Panc1 (cell line): ENCODE results near the gene PITRM1. TPM values are rescaled to one million over a fixed set of nuclear protein-coding genes. Genes with fewer than 3 reads are reported as not detected.

Experiments
- ATAC-seq: fragments of 200-7000 bp; cut with Tn5 transposase; 2 replicates; pipeline ENCODE4 v1.9.1; 2020; ENCODE audit warnings: mild to moderate bottlenecking, moderate library complexity
- BruUV-seq: library from RNA; stranded (reverse); fragments of 400-500 nt; replicated peaks from 2 replicates; lab custom pipeline; 2021; lab: Mats Ljungman, UMichigan
- CTCF ChIA-PET: fragments of 300-600 bp; sonication (Branson Sonifier 250); formaldehyde crosslinking; loops from one replicate; lab custom pipeline; 2022; ENCODE audit warnings: antibody characterized with exemption; lab: Charles Lee
- POLR2A ChIA-PET: fragments of 300-600 bp; sonication (Branson Sonifier 250); formaldehyde crosslinking; loops from one replicate; lab custom pipeline; 2022; ENCODE audit warnings: antibody characterized with exemption; lab: Charles Lee
- DNase-seq: peaks from one replicate; pipeline ENCODE4 v3.0.0-alpha.2; 2010; ENCODE audit warnings: low read depth, low spot score
- H3K27ac ChIP-seq: 2 replicates; pipeline ENCODE4 v1.5.1; 2011; ENCODE audit warnings: mild to moderate bottlenecking, low read length, inconsistent platforms
- H3K27me3 ChIP-seq: fragments of 200-500 bp; sonication (Bioruptor generic); 2 replicates; pipeline ENCODE4 v1.6.0; 2014; ENCODE audit warnings: low read length, inconsistent platforms; ENCODE audit not compliant: control insufficient read depth, insufficient read depth
- H3K36me3 ChIP-seq: fragments of 200-500 bp; sonication (Bioruptor generic); 2 replicates; pipeline ENCODE4 v1.5.1; 2014; ENCODE audit warnings: inconsistent platforms, mild to moderate bottlenecking, low read length, moderate library complexity; ENCODE audit not compliant: control insufficient read depth, insufficient read depth
- H3K4me1 ChIP-seq: 2 replicates; pipeline ENCODE4 v1.5.1; 2011; ENCODE audit warnings: inconsistent platforms, mild to moderate bottlenecking, low read length, moderate library complexity; ENCODE audit not compliant: control insufficient read depth, insufficient read depth
- H3K4me3 ChIP-seq, 2 experiments: 2 replicates each; pipeline ENCODE4 v1.5.1; 2011 to 2012; ENCODE audit warnings: low read depth in 2 of 2, low read length in 2 of 2, mild to moderate bottlenecking in 2 of 2, inconsistent platforms in 1 of 2, moderate library complexity in 1 of 2
- H3K9me3 ChIP-seq: fragments of 200-500 bp; sonication (Bioruptor generic); 2 replicates; pipeline ENCODE4 v1.5.1; 2014; ENCODE audit warnings: low read depth, mild to moderate bottlenecking, inconsistent platforms, low read length, moderate library complexity; ENCODE audit not compliant: control insufficient read depth, insufficient read depth
- POLR2AphosphoS5 ChIP-seq: IDR thresholded peaks from 2 replicates; pipeline ENCODE4 v1.6.1; 2012; ENCODE audit warnings: mild to moderate bottlenecking, low read depth, low read length, moderate library complexity
- SIN3A ChIP-seq: IDR thresholded peaks from 2 replicates; pipeline ENCODE4 v1.6.1; 2012; ENCODE audit warnings: low read depth, mild to moderate bottlenecking, low read length, moderate library complexity, borderline replicate concordance; ENCODE audit not compliant: insufficient read depth
- TCF7L2 ChIP-seq: IDR thresholded peaks from 2 replicates; pipeline ENCODE4 v1.6.1; 2011; ENCODE audit warnings: mild to moderate bottlenecking, low read depth, low read length, inconsistent platforms
- in situ Hi-C: cut with HindIII; loops from 2 replicates; pipeline ENCODE4 v1.10.0; 2016; ENCODE audit warnings: low sequenced_read_pairs, low pct_unique_long_range_greater_than_20kb
- intact Hi-C: fragments of 100-400 bp; cut with micrococcal nuclease; formaldehyde crosslinking; loops from one replicate; pipeline ENCODE4 v1.10.0; 2022; ENCODE audit not compliant: unreplicated experiment
- total RNA-seq: library from RNA; stranded (reverse); gene quantifications from one replicate; pipeline ENCODE4 v1.2.1, GENCODE V29; 2021; ENCODE audit not compliant: unreplicated experiment
- TF ChIP-seq, protein P1 (sequence below), 2 experiments: IDR thresholded peaks; 2 replicates each; pipeline ENCODE4 v1.6.1; 2011 to 2012; ENCODE audit warnings: low read depth in 2 of 2, control low read depth in 1 of 2, low read length in 1 of 2, mild to moderate bottlenecking in 1 of 2, moderate library complexity in 1 of 2; ENCODE audit not compliant: insufficient read depth in 1 of 2
- TF ChIP-seq, protein P2 (sequence below): fragments of 450-650 bp; IDR thresholded peaks from 2 replicates; pipeline ENCODE4 v1.5.1; 2017; ENCODE audit warnings: mild to moderate bottlenecking

Gene PITRM1
- total RNA-seq, 1 experiment from 2014 or later = 63.5 TPM

GRCh38 chr10:3115685-3116084, 56.9 kb downstream of the PITRM1 start:
- no peak overlapping the region for H3K27ac ChIP-seq

GRCh38 chr10:3113343-3113720, 59.2 kb downstream of the PITRM1 start:
- POLR2A ChIA-PET = no interaction called here
- Histone ChIP-seq H3K9me3 (no peaks in the 10 kb centered on the region), H3K4me1 (no peaks in the 10 kb centered on the region), H3K27ac (no peak overlapping the region), H3K36me3 (peaks cover 6% of the 10 kb centered on the region), H3K27me3 (no peaks in the 10 kb centered on the region), H3K4me3 (no peak overlapping the region)
- TF ChIP-seq POLR2AphosphoS5 (no peak), SIN3A (no peak), TCF7L2 (no peak)
- TF ChIP-seq, protein P1, sequence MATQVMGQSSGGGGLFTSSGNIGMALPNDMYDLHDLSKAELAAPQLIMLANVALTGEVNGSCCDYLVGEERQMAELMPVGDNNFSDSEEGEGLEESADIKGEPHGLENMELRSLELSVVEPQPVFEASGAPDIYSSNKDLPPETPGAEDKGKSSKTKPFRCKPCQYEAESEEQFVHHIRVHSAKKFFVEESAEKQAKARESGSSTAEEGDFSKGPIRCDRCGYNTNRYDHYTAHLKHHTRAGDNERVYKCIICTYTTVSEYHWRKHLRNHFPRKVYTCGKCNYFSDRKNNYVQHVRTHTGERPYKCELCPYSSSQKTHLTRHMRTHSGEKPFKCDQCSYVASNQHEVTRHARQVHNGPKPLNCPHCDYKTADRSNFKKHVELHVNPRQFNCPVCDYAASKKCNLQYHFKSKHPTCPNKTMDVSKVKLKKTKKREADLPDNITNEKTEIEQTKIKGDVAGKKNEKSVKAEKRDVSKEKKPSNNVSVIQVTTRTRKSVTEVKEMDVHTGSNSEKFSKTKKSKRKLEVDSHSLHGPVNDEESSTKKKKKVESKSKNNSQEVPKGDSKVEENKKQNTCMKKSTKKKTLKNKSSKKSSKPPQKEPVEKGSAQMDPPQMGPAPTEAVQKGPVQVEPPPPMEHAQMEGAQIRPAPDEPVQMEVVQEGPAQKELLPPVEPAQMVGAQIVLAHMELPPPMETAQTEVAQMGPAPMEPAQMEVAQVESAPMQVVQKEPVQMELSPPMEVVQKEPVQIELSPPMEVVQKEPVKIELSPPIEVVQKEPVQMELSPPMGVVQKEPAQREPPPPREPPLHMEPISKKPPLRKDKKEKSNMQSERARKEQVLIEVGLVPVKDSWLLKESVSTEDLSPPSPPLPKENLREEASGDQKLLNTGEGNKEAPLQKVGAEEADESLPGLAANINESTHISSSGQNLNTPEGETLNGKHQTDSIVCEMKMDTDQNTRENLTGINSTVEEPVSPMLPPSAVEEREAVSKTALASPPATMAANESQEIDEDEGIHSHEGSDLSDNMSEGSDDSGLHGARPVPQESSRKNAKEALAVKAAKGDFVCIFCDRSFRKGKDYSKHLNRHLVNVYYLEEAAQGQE (IDR thresholded peaks at IDR 0.05; ENCODE audit: insufficient read depth in 1 of 2, low read depth in 2 of 2, low read length in 1 of 2) = no peak
- TF ChIP-seq, protein P2, sequence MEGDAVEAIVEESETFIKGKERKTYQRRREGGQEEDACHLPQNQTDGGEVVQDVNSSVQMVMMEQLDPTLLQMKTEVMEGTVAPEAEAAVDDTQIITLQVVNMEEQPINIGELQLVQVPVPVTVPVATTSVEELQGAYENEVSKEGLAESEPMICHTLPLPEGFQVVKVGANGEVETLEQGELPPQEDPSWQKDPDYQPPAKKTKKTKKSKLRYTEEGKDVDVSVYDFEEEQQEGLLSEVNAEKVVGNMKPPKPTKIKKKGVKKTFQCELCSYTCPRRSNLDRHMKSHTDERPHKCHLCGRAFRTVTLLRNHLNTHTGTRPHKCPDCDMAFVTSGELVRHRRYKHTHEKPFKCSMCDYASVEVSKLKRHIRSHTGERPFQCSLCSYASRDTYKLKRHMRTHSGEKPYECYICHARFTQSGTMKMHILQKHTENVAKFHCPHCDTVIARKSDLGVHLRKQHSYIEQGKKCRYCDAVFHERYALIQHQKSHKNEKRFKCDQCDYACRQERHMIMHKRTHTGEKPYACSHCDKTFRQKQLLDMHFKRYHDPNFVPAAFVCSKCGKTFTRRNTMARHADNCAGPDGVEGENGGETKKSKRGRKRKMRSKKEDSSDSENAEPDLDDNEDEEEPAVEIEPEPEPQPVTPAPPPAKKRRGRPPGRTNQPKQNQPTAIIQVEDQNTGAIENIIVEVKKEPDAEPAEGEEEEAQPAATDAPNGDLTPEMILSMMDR = no peak
- CTCF ChIA-PET = no interaction called here
- intact Hi-C loops (no loop called here), in situ Hi-C loops (no loop called here)
- ATAC-seq = no peak
- no peak for DNase-seq
- no TSS peak for BruUV-seq

More at GRCh38 chr10:3115685-3116084, 56.9 kb downstream of the PITRM1 start:
- Histone ChIP-seq H3K27me3 (no peaks in the 10 kb centered on the region), H3K9me3 (no peaks in the 10 kb centered on the region), H3K4me3 (no peak overlapping the region), H3K4me1 (no peaks in the 10 kb centered on the region), H3K36me3 (peaks cover 5% of the 10 kb centered on the region)
- ChIA-PET CTCF (no interaction called here), POLR2A (no interaction called here)
- BruUV-seq = no TSS peak
- DNase-seq (no peak), ATAC-seq (no peak)
- in situ Hi-C loops (no loop called here), intact Hi-C loops (no loop called here)
- TF ChIP-seq TCF7L2 = no peak
- TF ChIP-seq, protein P1 (IDR thresholded peaks at IDR 0.05; ENCODE audit: insufficient read depth in 1 of 2, low read depth in 2 of 2, low read length in 1 of 2) = no peak
- TF ChIP-seq POLR2AphosphoS5 = no peak
- TF ChIP-seq SIN3A = no peak
- TF ChIP-seq, protein P2 = no peak
